Liver (tissue), 9 donors: ENCODE measurements around the gene SERPINA9. TPM values are rescaled to one million over a fixed set of nuclear protein-coding genes. Genes with fewer than 3 reads are reported as not detected.

Source experiments
- DNase-seq: peaks from one replicate; pipeline ENCODE4 v3.0.0-alpha.2; 2017; ENCODE audit warnings: low spot score
- H3K27ac ChIP-seq, 2 donors: one replicate each; pipeline ENCODE4 v1.7.0; 2013; ENCODE audit warnings: inconsistent platforms in 2 of 2, low read length in 2 of 2, control low read depth in 1 of 2, low read depth in 1 of 2, mild to moderate bottlenecking in 1 of 2
- H3K27me3 ChIP-seq, 4 donors: one replicate each; pipeline versions ENCODE4 v1.6.1 to v1.7.0; 2013; ENCODE audit warnings: low read length in 3 of 4, inconsistent platforms in 1 of 4, mild to moderate bottlenecking in 1 of 4, moderate library complexity in 1 of 4; ENCODE audit not compliant: control insufficient read depth in 4 of 4, insufficient read depth in 4 of 4
- H3K36me3 ChIP-seq, 4 donors: one replicate each; pipeline versions ENCODE4 v1.6.1 to v1.7.0; 2013; ENCODE audit warnings: low read length in 3 of 4, mild to moderate bottlenecking in 3 of 4, low read depth in 1 of 4, moderate library complexity in 1 of 4; ENCODE audit not compliant: control insufficient read depth in 4 of 4, insufficient read depth in 3 of 4
- H3K4me1 ChIP-seq, 4 donors: one replicate each; pipeline versions ENCODE4 v1.6.1 to v1.7.0; 2013; ENCODE audit warnings: low read length in 3 of 4, mild to moderate bottlenecking in 3 of 4, moderate library complexity in 1 of 4; ENCODE audit not compliant: control insufficient read depth in 4 of 4, insufficient read depth in 4 of 4
- H3K4me3 ChIP-seq, 3 donors: one replicate each; pipeline versions ENCODE4 v1.6.1 to v1.7.0; 2013; ENCODE audit warnings: low read length in 3 of 3, control low read depth in 1 of 3, low read depth in 1 of 3, mild to moderate bottlenecking in 1 of 3
- H3K9ac ChIP-seq, 2 donors: one replicate each; pipeline ENCODE4 v1.7.0; 2013; ENCODE audit warnings: low read length in 2 of 2, mild to moderate bottlenecking in 2 of 2, moderate library complexity in 2 of 2, control low read depth in 1 of 2, low read depth in 1 of 2
- H3K9me3 ChIP-seq, 4 donors: one replicate each; pipeline versions ENCODE4 v1.6.1 to v1.7.0; 2013; ENCODE audit warnings: low read length in 3 of 4; ENCODE audit not compliant: control insufficient read depth in 4 of 4
- EGR1 ChIP-seq, 2 donors: IDR thresholded peaks; 2 replicates each; pipeline ENCODE4 v1.6.1; 2016 to 2018; ENCODE audit warnings: antibody characterized with exemption in 2 of 2, low read depth in 2 of 2
- FOXA2 ChIP-seq: IDR thresholded peaks from 2 replicates; pipeline ENCODE4 v1.6.1; 2016; ENCODE audit warnings: antibody characterized with exemption
- HNF4A ChIP-seq, 2 donors: conservative IDR thresholded peaks; 2 replicates each; pipeline ENCODE4 v1.6.1; 2016; ENCODE audit warnings: antibody characterized with exemption in 2 of 2, mild to moderate bottlenecking in 2 of 2
- RXRA ChIP-seq, 2 donors: IDR thresholded peaks; 2 replicates each; pipeline ENCODE4 v1.6.1; 2017 to 2018; ENCODE audit warnings: antibody characterized with exemption in 2 of 2, mild to moderate bottlenecking in 1 of 2
- YY1 ChIP-seq: IDR thresholded peaks from 2 replicates; pipeline ENCODE4 v1.6.1; 2016; ENCODE audit warnings: antibody characterized with exemption, mild to moderate bottlenecking
- WGBS: extraction: QIAGEN DNeasy Blood & Tissue Kit; methylation state at CpG from one replicate; pipeline ENCODE4 v1.1.7; 2013; 5-methylcytosine and 5-hydroxymethylcytosine counted together
- polyA plus RNA-seq, 2 donors: library from polyadenylated mRNA; stranded (reverse) in 1 of 2; unstranded in 1 of 2; fragments of 200-250 nt in 1 of 2; fragments of >200 nt in 1 of 2; fragmentation: Nextera tagmentation in 1 of 2; extraction: Ambion mirVana in 1 of 2; gene quantifications; one replicate each; pipeline versions ENCODE4 v1.2.1 to v1.2.3, GENCODE V29; 2013 to 2015
- total RNA-seq, 2 donors: library from RNA; depleted of rRNA; stranded (reverse); fragments of >200 nt; gene quantifications; one replicate each; pipeline ENCODE4 v1.2.3, GENCODE V29; 2014
- TF ChIP-seq, protein P1 (sequence below): IDR thresholded peaks from 2 replicates; pipeline ENCODE4 v1.6.1; 2016; ENCODE audit warnings: antibody characterized with exemption, mild to moderate bottlenecking
- TF ChIP-seq, protein P2 (sequence below): IDR thresholded peaks from 2 replicates; pipeline ENCODE4 v1.6.1; 2016; ENCODE audit warnings: antibody characterized with exemption
- TF ChIP-seq, protein P3 (sequence below): fragments of 150-350 bp; IDR thresholded peaks from 2 replicates; pipeline ENCODE4 v1.5.1; 2017; ENCODE audit warnings: improper control_type of control experiment, low read depth, low read length; ENCODE audit not compliant: missing input control
- TF ChIP-seq, protein P4 (sequence below): IDR thresholded peaks from 2 replicates; pipeline ENCODE4 v1.6.1; 2016; ENCODE audit warnings: antibody characterized with exemption
- donor health status: healthy.
- donor health status: healthy.
- donor health status: healthy.
- donor health status: healthy.
- donor health status: healthy.

The SERPINA9 gene
- total and polyA plus RNA-seq, 4 donors, result not detected

DNA sequence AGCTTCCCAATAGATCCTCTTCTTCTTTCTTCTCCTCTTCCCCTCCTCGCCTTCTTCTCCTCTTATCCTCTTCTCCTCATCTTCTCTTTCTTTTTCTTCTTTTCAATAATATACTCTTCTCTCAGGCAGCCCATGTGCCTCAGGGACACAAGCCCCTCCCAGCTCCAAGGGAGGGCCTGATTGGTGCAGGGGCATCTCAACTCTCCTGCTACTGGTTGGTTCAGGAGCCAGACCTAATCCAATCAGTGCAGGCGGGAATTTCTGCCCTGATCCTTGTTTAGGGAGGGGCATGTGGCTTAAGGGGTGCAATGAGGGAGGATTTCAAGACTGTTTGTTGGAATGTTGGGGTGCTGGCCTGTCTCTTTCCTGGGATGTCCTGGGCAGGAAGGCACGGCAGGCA is 24.3 kb upstream of the SERPINA9 start:
- Histone ChIP-seq H3K27ac (no peak overlapping the region), H3K9ac (no peak overlapping the region), H3K4me1 (peaks cover 10 to 35% (median 25%) of the 10 kb centered on the region in 4 donors), H3K36me3 (no peaks in the 10 kb centered on the region), H3K9me3 (no peaks in the 10 kb centered on the region), H3K4me3 (no peak overlapping the region), H3K27me3 (no peaks in the 10 kb centered on the region)
- DNase-seq, result no peak
- WGBS, result 83% methylated on average over 3 of the region's 3 CpGs
- no peak for TF ChIP-seq HNF4A (conservative IDR thresholded peaks at IDR 0.05)

DNA sequence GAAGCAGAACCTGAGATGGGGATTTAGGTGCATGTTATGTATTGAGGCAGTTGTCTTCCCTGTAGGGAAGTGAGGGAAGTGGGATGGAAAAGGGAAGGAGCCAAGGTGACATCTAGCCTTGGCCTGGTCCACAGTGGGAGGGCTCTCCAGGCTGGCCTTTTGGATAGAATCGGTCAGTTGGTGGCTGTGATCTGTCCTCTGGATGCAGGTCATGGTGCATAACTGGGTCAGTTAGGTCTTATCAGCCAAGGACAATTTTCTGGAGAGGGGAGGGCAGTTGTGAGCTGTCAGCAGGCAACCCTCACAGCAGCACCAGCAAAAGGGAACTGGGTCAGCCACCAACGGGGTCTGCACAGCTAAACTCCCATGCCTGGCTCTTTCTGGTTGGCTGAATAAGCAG is 23.7 kb upstream of the SERPINA9 start:
- H3K9ac ChIP-seq, result no peak overlapping the region
- H3K9me3 ChIP-seq, result no peaks in the 10 kb centered on the region
- WGBS, result 26% methylated on average over 2 of the region's 2 CpGs
- H3K36me3 ChIP-seq, result no peaks in the 10 kb centered on the region
- H3K27ac ChIP-seq, result no peak overlapping the region
- no peaks in the 10 kb centered on the region for H3K27me3 ChIP-seq
- no peak for DNase-seq
- no peak overlapping the region for H3K4me3 ChIP-seq
- H3K4me1 ChIP-seq, result peaks cover 10 to 35% (median 25%) of the 10 kb centered on the region in 4 donors
- TF ChIP-seq HNF4A (conservative IDR thresholded peaks at IDR 0.05), result peak; percentile 67 to 83
- peak in 1 of 2 donors; percentile 17 for TF ChIP-seq EGR1 (IDR thresholded peaks at IDR 0.05; ENCODE audit: low read depth in 2 of 2)
- no peak for TF ChIP-seq YY1
- TF ChIP-seq, protein P1, sequence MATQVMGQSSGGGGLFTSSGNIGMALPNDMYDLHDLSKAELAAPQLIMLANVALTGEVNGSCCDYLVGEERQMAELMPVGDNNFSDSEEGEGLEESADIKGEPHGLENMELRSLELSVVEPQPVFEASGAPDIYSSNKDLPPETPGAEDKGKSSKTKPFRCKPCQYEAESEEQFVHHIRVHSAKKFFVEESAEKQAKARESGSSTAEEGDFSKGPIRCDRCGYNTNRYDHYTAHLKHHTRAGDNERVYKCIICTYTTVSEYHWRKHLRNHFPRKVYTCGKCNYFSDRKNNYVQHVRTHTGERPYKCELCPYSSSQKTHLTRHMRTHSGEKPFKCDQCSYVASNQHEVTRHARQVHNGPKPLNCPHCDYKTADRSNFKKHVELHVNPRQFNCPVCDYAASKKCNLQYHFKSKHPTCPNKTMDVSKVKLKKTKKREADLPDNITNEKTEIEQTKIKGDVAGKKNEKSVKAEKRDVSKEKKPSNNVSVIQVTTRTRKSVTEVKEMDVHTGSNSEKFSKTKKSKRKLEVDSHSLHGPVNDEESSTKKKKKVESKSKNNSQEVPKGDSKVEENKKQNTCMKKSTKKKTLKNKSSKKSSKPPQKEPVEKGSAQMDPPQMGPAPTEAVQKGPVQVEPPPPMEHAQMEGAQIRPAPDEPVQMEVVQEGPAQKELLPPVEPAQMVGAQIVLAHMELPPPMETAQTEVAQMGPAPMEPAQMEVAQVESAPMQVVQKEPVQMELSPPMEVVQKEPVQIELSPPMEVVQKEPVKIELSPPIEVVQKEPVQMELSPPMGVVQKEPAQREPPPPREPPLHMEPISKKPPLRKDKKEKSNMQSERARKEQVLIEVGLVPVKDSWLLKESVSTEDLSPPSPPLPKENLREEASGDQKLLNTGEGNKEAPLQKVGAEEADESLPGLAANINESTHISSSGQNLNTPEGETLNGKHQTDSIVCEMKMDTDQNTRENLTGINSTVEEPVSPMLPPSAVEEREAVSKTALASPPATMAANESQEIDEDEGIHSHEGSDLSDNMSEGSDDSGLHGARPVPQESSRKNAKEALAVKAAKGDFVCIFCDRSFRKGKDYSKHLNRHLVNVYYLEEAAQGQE, result no peak
- TF ChIP-seq RXRA (IDR thresholded peaks at IDR 0.05), result peak; percentile 47 to 80
- TF ChIP-seq, protein P2, sequence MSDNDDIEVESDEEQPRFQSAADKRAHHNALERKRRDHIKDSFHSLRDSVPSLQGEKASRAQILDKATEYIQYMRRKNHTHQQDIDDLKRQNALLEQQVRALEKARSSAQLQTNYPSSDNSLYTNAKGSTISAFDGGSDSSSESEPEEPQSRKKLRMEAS, result peak; percentile 49
- TF ChIP-seq, protein P3, sequence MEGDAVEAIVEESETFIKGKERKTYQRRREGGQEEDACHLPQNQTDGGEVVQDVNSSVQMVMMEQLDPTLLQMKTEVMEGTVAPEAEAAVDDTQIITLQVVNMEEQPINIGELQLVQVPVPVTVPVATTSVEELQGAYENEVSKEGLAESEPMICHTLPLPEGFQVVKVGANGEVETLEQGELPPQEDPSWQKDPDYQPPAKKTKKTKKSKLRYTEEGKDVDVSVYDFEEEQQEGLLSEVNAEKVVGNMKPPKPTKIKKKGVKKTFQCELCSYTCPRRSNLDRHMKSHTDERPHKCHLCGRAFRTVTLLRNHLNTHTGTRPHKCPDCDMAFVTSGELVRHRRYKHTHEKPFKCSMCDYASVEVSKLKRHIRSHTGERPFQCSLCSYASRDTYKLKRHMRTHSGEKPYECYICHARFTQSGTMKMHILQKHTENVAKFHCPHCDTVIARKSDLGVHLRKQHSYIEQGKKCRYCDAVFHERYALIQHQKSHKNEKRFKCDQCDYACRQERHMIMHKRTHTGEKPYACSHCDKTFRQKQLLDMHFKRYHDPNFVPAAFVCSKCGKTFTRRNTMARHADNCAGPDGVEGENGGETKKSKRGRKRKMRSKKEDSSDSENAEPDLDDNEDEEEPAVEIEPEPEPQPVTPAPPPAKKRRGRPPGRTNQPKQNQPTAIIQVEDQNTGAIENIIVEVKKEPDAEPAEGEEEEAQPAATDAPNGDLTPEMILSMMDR, result no peak

DNA sequence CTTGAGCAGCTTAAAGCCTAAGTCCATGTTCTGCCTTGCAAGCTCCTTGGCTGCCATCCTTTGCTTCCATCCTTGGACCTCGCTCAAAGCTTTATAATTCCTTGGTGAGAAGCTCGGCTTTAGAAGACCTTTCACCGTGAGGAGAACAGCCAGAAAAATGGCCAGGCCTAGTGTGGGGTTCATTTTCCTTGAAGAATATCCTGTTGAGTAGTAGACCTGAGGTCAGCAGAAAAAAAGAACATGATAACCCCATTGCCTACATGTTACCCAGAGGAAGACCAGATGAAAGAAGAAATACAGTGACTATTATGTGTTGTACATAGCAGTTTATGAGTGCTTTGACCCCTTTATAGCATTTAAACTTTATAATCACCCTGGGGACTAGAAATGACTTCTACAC is 22.2 kb upstream of the SERPINA9 start:
- Histone ChIP-seq H3K27ac (no peak overlapping the region), H3K4me1 (peaks cover 10 to 35% (median 25%) of the 10 kb centered on the region in 4 donors), H3K4me3 (no peak overlapping the region), H3K36me3 (no peaks in the 10 kb centered on the region), H3K27me3 (no peaks in the 10 kb centered on the region), H3K9me3 (no peaks in the 10 kb centered on the region), H3K9ac (no peak overlapping the region)
- DNase-seq, result no peak
- TF ChIP-seq, protein P4, sequence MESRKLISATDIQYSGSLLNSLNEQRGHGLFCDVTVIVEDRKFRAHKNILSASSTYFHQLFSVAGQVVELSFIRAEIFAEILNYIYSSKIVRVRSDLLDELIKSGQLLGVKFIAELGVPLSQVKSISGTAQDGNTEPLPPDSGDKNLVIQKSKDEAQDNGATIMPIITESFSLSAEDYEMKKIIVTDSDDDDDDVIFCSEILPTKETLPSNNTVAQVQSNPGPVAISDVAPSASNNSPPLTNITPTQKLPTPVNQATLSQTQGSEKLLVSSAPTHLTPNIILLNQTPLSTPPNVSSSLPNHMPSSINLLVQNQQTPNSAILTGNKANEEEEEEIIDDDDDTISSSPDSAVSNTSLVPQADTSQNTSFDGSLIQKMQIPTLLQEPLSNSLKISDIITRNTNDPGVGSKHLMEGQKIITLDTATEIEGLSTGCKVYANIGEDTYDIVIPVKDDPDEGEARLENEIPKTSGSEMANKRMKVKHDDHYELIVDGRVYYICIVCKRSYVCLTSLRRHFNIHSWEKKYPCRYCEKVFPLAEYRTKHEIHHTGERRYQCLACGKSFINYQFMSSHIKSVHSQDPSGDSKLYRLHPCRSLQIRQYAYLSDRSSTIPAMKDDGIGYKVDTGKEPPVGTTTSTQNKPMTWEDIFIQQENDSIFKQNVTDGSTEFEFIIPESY, result no peak
- TF ChIP-seq FOXA2, result no peak
- 93% methylated on average over 3 of the region's 3 CpGs for WGBS
